Endothelial cell of umbilical vein (primary cell): ENCODE data around the gene THSD4. TPM values are rescaled to one million over a fixed set of nuclear protein-coding genes. Genes with fewer than 3 reads are reported as not detected.

Experiments
- BruUV-seq: library from RNA; stranded (reverse); fragments of 400-500 nt; replicated peaks from 2 replicates; lab custom pipeline; 2021; lab: Mats Ljungman, UMichigan
- CTCF ChIA-PET: fragments of 300-600, 350-600 bp; sonication (Branson Sonifier 250); formaldehyde crosslinking; loops from one replicate; lab custom pipeline; 2021; ENCODE audit warnings: antibody characterized with exemption, inconsistent platforms; lab: Charles Lee
- POLR2A ChIA-PET: fragments of 300-600, 350-600 bp; sonication (Branson Sonifier 250); formaldehyde crosslinking; loops from one replicate; lab custom pipeline; 2021; ENCODE audit warnings: antibody characterized with exemption, inconsistent platforms; lab: Charles Lee
- DNase-seq: peaks from one replicate; pipeline ENCODE4 v3.0.0-alpha.2; 2011; ENCODE audit warnings: low read depth, low spot score
- FAIRE-seq: peaks from 2 replicates; lab custom pipeline; 2011; peaks lifted over from hg19 to GRCh38; lab: Jason Lieb, UNC
- H2AFZ ChIP-seq: 2 replicates; pipeline ENCODE4 v1.6.0; 2012; ENCODE audit warnings: low read depth, low read length, control low read depth, inconsistent platforms
- H3K27ac ChIP-seq: 2 replicates; pipeline ENCODE4 v1.5.1; 2011; ENCODE audit warnings: low read depth, mild to moderate bottlenecking, control low read depth, low read length, moderate library complexity; ENCODE audit not compliant: insufficient read depth
- H3K27me3 ChIP-seq, 2 experiments: 2 replicates each; pipeline versions ENCODE4 v1.6.0 to v1.6.1; 2011; ENCODE audit warnings: low read length in 2 of 2, mixed read lengths in 1 of 2; ENCODE audit not compliant: control insufficient read depth in 2 of 2, insufficient read depth in 2 of 2
- H3K36me3 ChIP-seq, 2 experiments: 2 replicates in 1 of 2; 3 replicates in 1 of 2; pipeline ENCODE4 v1.5.1; 2011; ENCODE audit warnings: low read length in 2 of 2, mild to moderate bottlenecking in 1 of 2, moderate library complexity in 1 of 2; ENCODE audit not compliant: control insufficient read depth in 2 of 2, insufficient read depth in 2 of 2; ENCODE audit errors: extremely low read depth in 1 of 2
- H3K4me1 ChIP-seq: 3 replicates; pipeline ENCODE4 v1.5.1; 2011; ENCODE audit warnings: mild to moderate bottlenecking, low read length; ENCODE audit not compliant: control insufficient read depth, insufficient read depth; ENCODE audit errors: extremely low read depth
- H3K4me2 ChIP-seq: 2 replicates; pipeline ENCODE4 v1.6.1; 2011; ENCODE audit warnings: low read length, control low read depth, mixed read lengths; ENCODE audit not compliant: insufficient read depth
- H3K4me3 ChIP-seq, 3 experiments: fragments of 200-600 bp in 1 of 3; sonication (generic), shearing (Covaris generic) in 1 of 3; replicated peaks in 1 of 3; 2 replicates each; pipeline ENCODE4 v1.5.1; 2011 to 2016; ENCODE audit warnings: control low read depth in 3 of 3, low read length in 3 of 3, mild to moderate bottlenecking in 2 of 3, inconsistent platforms in 1 of 3, low read depth in 1 of 3, moderate library complexity in 1 of 3; ENCODE audit not compliant: insufficient read depth in 1 of 3
- H3K79me2 ChIP-seq: 2 replicates; pipeline ENCODE4 v1.6.0; 2012; ENCODE audit warnings: low read length, inconsistent platforms; ENCODE audit not compliant: control insufficient read depth, insufficient read depth
- H3K9ac ChIP-seq: replicated peaks from 2 replicates; pipeline ENCODE3; 2011; ENCODE audit warnings: low read length, control low read depth; ENCODE audit not compliant: insufficient read depth; ENCODE audit errors: extremely low read depth
- H3K9me1 ChIP-seq: replicated peaks from 3 replicates; pipeline ENCODE4 v1.6.0; 2011; ENCODE audit warnings: mild to moderate bottlenecking, low read length; ENCODE audit not compliant: control insufficient read depth, insufficient read depth; ENCODE audit errors: extremely low read depth
- H3K9me3 ChIP-seq: replicated peaks from 2 replicates; pipeline ENCODE4 v1.5.1; 2012; ENCODE audit warnings: low read length, inconsistent platforms; ENCODE audit not compliant: control insufficient read depth, insufficient read depth
- H4K20me1 ChIP-seq: replicated peaks from 2 replicates; pipeline ENCODE3; 2011; ENCODE audit warnings: mild to moderate bottlenecking, low read length; ENCODE audit not compliant: control insufficient read depth, insufficient read depth; ENCODE audit errors: extremely low read depth
- EZH2 ChIP-seq: IDR thresholded peaks from 2 replicates; pipeline ENCODE4 v1.6.1; 2012; ENCODE audit warnings: borderline replicate concordance, low read depth, mild to moderate bottlenecking, moderate library complexity, low read length, inconsistent platforms; ENCODE audit not compliant: severe bottlenecking
- FOS ChIP-seq: IDR thresholded peaks from 2 replicates; pipeline ENCODE4 v1.6.1; 2011; ENCODE audit warnings: mild to moderate bottlenecking, low read length, moderate library complexity, borderline replicate concordance; ENCODE audit not compliant: insufficient read depth
- GATA2 ChIP-seq: IDR thresholded peaks from 2 replicates; pipeline ENCODE4 v1.7.0; 2011; ENCODE audit warnings: low read depth, mild to moderate bottlenecking, moderate library complexity, mixed read lengths, low read length; ENCODE audit not compliant: insufficient read length, insufficient read depth
- JUN ChIP-seq: IDR thresholded peaks from 2 replicates; pipeline ENCODE4 v1.6.1; 2011; ENCODE audit warnings: borderline replicate concordance, low read depth; ENCODE audit not compliant: insufficient read length, insufficient read depth
- MYC ChIP-seq: IDR thresholded peaks from one replicate; pipeline ENCODE4 v1.6.1; 2011; ENCODE audit warnings: mild to moderate bottlenecking, low read depth, low read length
- POLR2A ChIP-seq: IDR thresholded peaks from 2 replicates; pipeline ENCODE4 v1.6.1; 2012; ENCODE audit warnings: low read depth, mild to moderate bottlenecking, control low read depth, low read length
- POLR2AphosphoS5 ChIP-seq: IDR thresholded peaks from 2 replicates; pipeline ENCODE4 v1.6.1; 2012; ENCODE audit warnings: low read depth, mild to moderate bottlenecking, control low read depth, low read length, moderate library complexity; ENCODE audit not compliant: insufficient read depth
- dilution Hi-C: fragments of 300-500 bp; cut with MboI; formaldehyde crosslinking; loops from one replicate; pipeline ENCODE4 v1.15.0; 2019; ENCODE audit warnings: low sequenced_read_pairs; ENCODE audit not compliant: extremely low pct_ligation_motif_present
- intact Hi-C: fragments of 100-400 bp; cut with micrococcal nuclease; formaldehyde crosslinking; loops from one replicate; pipeline ENCODE4 v1.10.0; 2022
- polyA plus RNA-seq, 4 experiments: library from polyadenylated mRNA; depleted of rRNA in 3 of 4; stranded (reverse) in 3 of 4; unstranded in 1 of 4; fragments of >200 nt; gene quantifications; 2 replicates each; pipeline versions ENCODE4 v1.2.1 to v1.2.3, GENCODE V29; 2011 to 2012; ENCODE audit warnings: missing spikeins in 1 of 4
- total RNA-seq: library from RNA; stranded (reverse); gene quantifications from 2 replicates; pipeline ENCODE4 v1.2.3, GENCODE V29; 2021
- TF ChIP-seq, protein P1 (sequence below): IDR thresholded peaks from 2 replicates; pipeline ENCODE4 v1.6.1; 2011; ENCODE audit not compliant: insufficient read depth, insufficient read length
- TF ChIP-seq, protein P2 (sequence below), 2 donors: IDR thresholded peaks; 1 replicate in 1 of 2; 2 replicates in 1 of 2; pipeline ENCODE4 v1.5.1; 2011; ENCODE audit warnings: low read length in 2 of 2, mild to moderate bottlenecking in 2 of 2, moderate library complexity in 2 of 2, control low read depth in 1 of 2, inconsistent platforms in 1 of 2, low read depth in 1 of 2; ENCODE audit not compliant: insufficient read depth in 1 of 2; ENCODE audit errors: extremely low read depth in 1 of 2

The THSD4 gene
- total and polyA plus RNA-seq, 2 donors (not counting 3 experiments of a cell fraction or from before 2014, with no cell fraction given), result 9.9 to 25.4 TPM

DNA sequence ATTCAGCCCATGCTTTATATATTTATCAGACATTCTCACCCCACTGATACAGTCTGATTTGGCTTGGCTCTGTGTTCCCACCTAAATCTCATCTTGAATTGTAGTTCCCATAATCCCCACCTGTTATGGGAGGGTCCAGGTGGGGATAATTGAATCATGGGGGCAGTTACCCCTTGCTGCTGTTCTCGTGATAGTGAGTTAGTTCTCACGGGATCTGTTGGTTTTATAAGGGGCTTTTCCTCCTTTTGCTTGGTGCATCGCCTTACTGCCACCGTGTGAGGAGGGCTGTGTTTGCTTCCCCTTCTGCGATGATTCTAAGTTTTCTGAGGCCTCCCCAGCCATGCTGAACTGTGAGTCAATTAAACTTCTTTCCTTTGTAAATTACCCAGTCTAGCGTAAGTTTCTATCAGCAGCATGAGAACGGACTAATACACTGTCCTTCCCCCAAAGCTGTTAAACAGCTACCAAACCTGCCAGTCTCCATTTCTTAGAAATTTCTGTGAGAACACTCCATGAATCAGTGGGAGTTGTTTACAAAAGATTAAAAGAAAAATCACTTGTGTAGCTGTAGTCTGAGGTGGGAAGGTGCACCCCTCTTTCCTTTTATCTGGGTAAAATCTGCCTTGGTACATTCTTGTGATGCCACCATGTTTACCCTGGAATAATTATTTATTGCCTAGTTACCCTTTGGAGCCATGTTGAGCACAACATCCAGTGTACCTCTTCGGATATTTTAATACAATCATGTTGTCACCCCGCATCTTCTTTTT is 160.5 kb downstream of the THSD4 start:
- H2AFZ ChIP-seq, result no peak overlapping the region
- H3K9me3 ChIP-seq, result no peaks in the 10 kb centered on the region
- H3K79me2 ChIP-seq, result no peaks in the 10 kb centered on the region
- H3K36me3 ChIP-seq, result no peaks in the 10 kb centered on the region
- BruUV-seq, result no TSS peak
- peak overlapping the region; percentile 78 for H3K4me2 ChIP-seq
- H3K9ac ChIP-seq, result no peak overlapping the region
- no peaks in the 10 kb centered on the region for H4K20me1 ChIP-seq
- no peak for FAIRE-seq
- intact Hi-C loops (loop anchor here (1.0 to 5.0 kb wide), 4 partner anchors 20 to 160 kb away; partner anchors contain the start of gene THSD4), dilution Hi-C loops (no loop called here)
- CTCF ChIA-PET, result interaction anchor here (2.0 kb wide), 1 partner anchor 165 kb away, joined by 7 read pairs; no protein-coding TSS in a partner anchor
- peaks cover 48% of the 10 kb centered on the region for H3K4me1 ChIP-seq
- POLR2A ChIA-PET, result no interaction called here
- H3K9me1 ChIP-seq, result no peaks in the 10 kb centered on the region
- no peak for DNase-seq
- no peaks in the 10 kb centered on the region for H3K27me3 ChIP-seq
- TF ChIP-seq POLR2AphosphoS5 (no peak), POLR2A (no peak), EZH2 (no peak), GATA2 (no peak), JUN (no peak), MYC (no peak), FOS (no peak)
- TF ChIP-seq, protein P1, sequence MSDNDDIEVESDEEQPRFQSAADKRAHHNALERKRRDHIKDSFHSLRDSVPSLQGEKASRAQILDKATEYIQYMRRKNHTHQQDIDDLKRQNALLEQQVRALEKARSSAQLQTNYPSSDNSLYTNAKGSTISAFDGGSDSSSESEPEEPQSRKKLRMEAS, result no peak
- TF ChIP-seq, protein P2, sequence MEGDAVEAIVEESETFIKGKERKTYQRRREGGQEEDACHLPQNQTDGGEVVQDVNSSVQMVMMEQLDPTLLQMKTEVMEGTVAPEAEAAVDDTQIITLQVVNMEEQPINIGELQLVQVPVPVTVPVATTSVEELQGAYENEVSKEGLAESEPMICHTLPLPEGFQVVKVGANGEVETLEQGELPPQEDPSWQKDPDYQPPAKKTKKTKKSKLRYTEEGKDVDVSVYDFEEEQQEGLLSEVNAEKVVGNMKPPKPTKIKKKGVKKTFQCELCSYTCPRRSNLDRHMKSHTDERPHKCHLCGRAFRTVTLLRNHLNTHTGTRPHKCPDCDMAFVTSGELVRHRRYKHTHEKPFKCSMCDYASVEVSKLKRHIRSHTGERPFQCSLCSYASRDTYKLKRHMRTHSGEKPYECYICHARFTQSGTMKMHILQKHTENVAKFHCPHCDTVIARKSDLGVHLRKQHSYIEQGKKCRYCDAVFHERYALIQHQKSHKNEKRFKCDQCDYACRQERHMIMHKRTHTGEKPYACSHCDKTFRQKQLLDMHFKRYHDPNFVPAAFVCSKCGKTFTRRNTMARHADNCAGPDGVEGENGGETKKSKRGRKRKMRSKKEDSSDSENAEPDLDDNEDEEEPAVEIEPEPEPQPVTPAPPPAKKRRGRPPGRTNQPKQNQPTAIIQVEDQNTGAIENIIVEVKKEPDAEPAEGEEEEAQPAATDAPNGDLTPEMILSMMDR (IDR thresholded peaks at IDR 0.05; ENCODE audit: extremely low read depth in 1 of 2, insufficient read depth in 1 of 2, low read depth in 1 of 2, low read length in 2 of 2), result no peak
- no peak overlapping the region for H3K4me3 ChIP-seq
- H3K27ac ChIP-seq, result peak overlapping the region; percentile 56
